ENCODE results near the gene KCNE3.

DNA sequence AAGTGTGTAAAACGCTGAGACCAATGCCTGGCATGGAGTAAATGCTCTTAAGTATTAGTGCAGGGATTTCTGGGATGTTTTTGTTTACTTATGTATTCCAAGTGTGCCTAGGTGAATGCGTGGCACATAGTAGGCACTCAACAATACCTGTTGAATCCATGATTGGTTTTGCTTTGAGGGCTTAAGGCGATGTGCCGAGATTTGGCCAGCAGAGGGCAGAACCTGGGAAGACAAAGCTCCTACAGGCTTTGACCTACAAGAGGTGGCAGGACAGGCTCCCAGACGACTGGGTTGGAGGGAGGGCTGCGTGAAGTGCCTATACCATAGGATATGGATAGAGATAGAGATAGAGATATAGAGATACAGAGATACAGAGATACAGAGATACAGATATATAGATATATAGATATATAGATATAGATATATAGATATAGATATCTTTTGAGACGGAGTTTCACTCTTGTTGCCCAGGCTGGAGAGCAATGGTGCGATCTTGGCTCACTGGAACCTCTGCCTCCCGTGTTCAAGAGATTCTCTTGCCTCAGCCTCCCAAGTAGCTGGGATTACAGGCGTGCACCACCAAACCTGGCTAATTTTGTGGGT, 13.9 kb downstream of the KCNE3 start:
- TF ChIP-seq, protein P1, sequence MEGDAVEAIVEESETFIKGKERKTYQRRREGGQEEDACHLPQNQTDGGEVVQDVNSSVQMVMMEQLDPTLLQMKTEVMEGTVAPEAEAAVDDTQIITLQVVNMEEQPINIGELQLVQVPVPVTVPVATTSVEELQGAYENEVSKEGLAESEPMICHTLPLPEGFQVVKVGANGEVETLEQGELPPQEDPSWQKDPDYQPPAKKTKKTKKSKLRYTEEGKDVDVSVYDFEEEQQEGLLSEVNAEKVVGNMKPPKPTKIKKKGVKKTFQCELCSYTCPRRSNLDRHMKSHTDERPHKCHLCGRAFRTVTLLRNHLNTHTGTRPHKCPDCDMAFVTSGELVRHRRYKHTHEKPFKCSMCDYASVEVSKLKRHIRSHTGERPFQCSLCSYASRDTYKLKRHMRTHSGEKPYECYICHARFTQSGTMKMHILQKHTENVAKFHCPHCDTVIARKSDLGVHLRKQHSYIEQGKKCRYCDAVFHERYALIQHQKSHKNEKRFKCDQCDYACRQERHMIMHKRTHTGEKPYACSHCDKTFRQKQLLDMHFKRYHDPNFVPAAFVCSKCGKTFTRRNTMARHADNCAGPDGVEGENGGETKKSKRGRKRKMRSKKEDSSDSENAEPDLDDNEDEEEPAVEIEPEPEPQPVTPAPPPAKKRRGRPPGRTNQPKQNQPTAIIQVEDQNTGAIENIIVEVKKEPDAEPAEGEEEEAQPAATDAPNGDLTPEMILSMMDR (optimal IDR thresholded peaks at IDR 0.05 in 1 of 3, IDR thresholded peaks at IDR 0.05 in 1 of 3, conservative IDR thresholded peaks at IDR 0.05 in 1 of 3; ENCODE audit: extremely low read depth in 1 of 3, insufficient read depth in 2 of 3, low read length in 3 of 3): peak; percentile 79 to 89 (median 85)
- TF ChIP-seq EZH2 (IDR thresholded peaks at IDR 0.05; ENCODE audit: low read length): no peak

Measured in keratinocyte (primary cell).